AG04450 (cell line): ENCODE data around the gene HIPK3. TPM values are rescaled to one million over a fixed set of nuclear protein-coding genes. Genes with fewer than 3 reads are reported as not detected.

Experiments used
- CTCF ChIA-PET: fragments of 300-600, 350-600 bp; formaldehyde crosslinking; extraction: SDS; loops from one replicate; lab custom pipeline; 2022; ENCODE audit warnings: antibody characterized with exemption, inconsistent platforms; lab: Charles Lee
- POLR2A ChIA-PET: fragments of 350-600 bp; formaldehyde crosslinking; extraction: SDS; loops from one replicate; lab custom pipeline; 2021; ENCODE audit warnings: antibody characterized with exemption, inconsistent platforms; lab: Yijun Ruan, JAX
- DNase-seq: peaks from one replicate; pipeline ENCODE4 v3.0.0-alpha.2; 2011; ENCODE audit warnings: low read depth, low spot score
- H3K27ac ChIP-seq: one replicate; pipeline ENCODE4 v1.5.1; 2012; ENCODE audit warnings: low read depth, low read length, control low read depth
- H3K27me3 ChIP-seq: one replicate; pipeline ENCODE4 v1.6.0; 2012; ENCODE audit warnings: low read length; ENCODE audit not compliant: control insufficient read depth, insufficient read depth
- H3K4me3 ChIP-seq: 2 replicates; pipeline ENCODE4 v1.5.1; 2011; ENCODE audit warnings: mild to moderate bottlenecking, low read depth, low read length, control low read depth
- H3K9me3 ChIP-seq: 2 replicates; pipeline ENCODE4 v1.5.1; 2012; ENCODE audit warnings: low read length; ENCODE audit not compliant: control insufficient read depth, insufficient read depth
- CTCF ChIP-seq: IDR thresholded peaks from 2 replicates; pipeline ENCODE4 v1.5.1; 2011; ENCODE audit warnings: low read depth, low read length, control low read depth, inconsistent platforms
- polyA plus RNA-seq: library from polyadenylated mRNA; depleted of rRNA; stranded (reverse); fragments of >200 nt; gene quantifications from 2 replicates; pipeline ENCODE4 v1.2.3, GENCODE V29; 2011

The HIPK3 gene
- polyA plus RNA-seq, 1 experiment = 30.7 TPM

GRCh38 chr11:33320016-33320813 is 63.0 kb downstream of the HIPK3 start:
- no peak for DNase-seq
- no peak for TF ChIP-seq CTCF
- Histone ChIP-seq H3K4me3 (no peak overlapping the region), H3K27me3 (no peaks in the 10 kb centered on the region), H3K9me3 (no peaks in the 10 kb centered on the region), H3K27ac (no peak overlapping the region)
- POLR2A ChIA-PET = no interaction called here
- CTCF ChIA-PET = interaction anchor here (0.5 to 0.9 kb wide), 2 partner anchors 160 to 284 kb away, joined by 3 read pairs; no protein-coding TSS in a partner anchor

- no peak overlapping the region for H3K4me3 ChIP-seq
- ChIA-PET CTCF (interaction anchor here (0.5 kb wide), 1 partner anchor 285 kb away, joined by 3 read pairs; no protein-coding TSS in a partner anchor), POLR2A (no interaction called here)
- no peaks in the 10 kb centered on the region for H3K9me3 ChIP-seq
- no peak for TF ChIP-seq CTCF
- H3K27me3 ChIP-seq = no peaks in the 10 kb centered on the region
- H3K27ac ChIP-seq = no peak overlapping the region
- no peak for DNase-seq
These were observed 63.7 kb downstream of the HIPK3 start for GRCh38 chr11:33320814-33321330.

GRCh38 chr11:33321422-33321821 is 64.2 kb downstream of the HIPK3 start:
- no peaks in the 10 kb centered on the region for H3K27me3 ChIP-seq
- no peak for TF ChIP-seq CTCF
- ChIA-PET CTCF (no interaction called here), POLR2A (interaction anchor here (1.0 kb wide), 1 partner anchor 160 kb away, joined by 3 read pairs; the partner anchor contains the start of gene CSTF3)
- H3K9me3 ChIP-seq = no peaks in the 10 kb centered on the region
- DNase-seq = no peak
- no peak overlapping the region for H3K4me3 ChIP-seq
- no peak overlapping the region for H3K27ac ChIP-seq

GRCh38 chr11:33323421-33323820 is 66.2 kb downstream of the HIPK3 start:
- DNase-seq = no peak
- H3K27me3 ChIP-seq = no peaks in the 10 kb centered on the region
- no peak overlapping the region for H3K4me3 ChIP-seq
- ChIA-PET POLR2A (no interaction called here), CTCF (no interaction called here)
- H3K9me3 ChIP-seq = no peaks in the 10 kb centered on the region
- H3K27ac ChIP-seq = no peak overlapping the region
- TF ChIP-seq CTCF = no peak
